ENCODE data around the gene AAK1.

The AAK1 gene

GRCh38 chr2:69437751-69438154 lies 205.8 kb downstream of the AAK1 start:
- intact Hi-C loops (cut with DNase I; ENCODE audit: low total_unique reads) = loop anchor here (10.0 kb wide), 1 partner anchor 53 kb away; the partner anchor contains the start of gene GFPT1
- TF ChIP-seq CTCF (IDR thresholded peaks at IDR 0.05) = no peak
- peak; percentile 69 to 85 for DNase-seq
- Histone ChIP-seq H3K4me1 (peaks cover 0 to 33% (median 12%) of the 10 kb centered on the region in 4 donors), H3K36me3 (no peaks in the 10 kb centered on the region), H3K4me3 (peak overlapping the region; percentile 74 to 95), H3K27me3 (no peaks in the 10 kb centered on the region), H3K9me3 (no peaks in the 10 kb centered on the region), H3K27ac (peak overlapping the region; percentile 95 to 99)

GRCh38 chr2:69436938-69437750 lies 206.4 kb downstream of the AAK1 start, which contains the start of gene NFU1:
TSS of gene NFU1 (minus strand) at chr2:69437435. CDS start at chr2:69437422, 13 bp downstream.
- H3K36me3 ChIP-seq = no peaks in the 10 kb centered on the region
- H3K9me3 ChIP-seq = no peaks in the 10 kb centered on the region
- intact Hi-C loops (cut with DNase I; ENCODE audit: low total_unique reads) = loop anchor here (10.0 kb wide), 1 partner anchor 52 kb away; the partner anchor contains the start of gene GFPT1
- H3K27ac ChIP-seq = peak within 1 kb of the TSS; percentile 95 to 99
- H3K4me3 ChIP-seq = peak within 1 kb of the TSS; percentile 74 to 95
- DNase-seq = peak; percentile 93 to 96
- peaks cover 0 to 39% (median 12%) of the 10 kb centered on the region in 4 donors for H3K4me1 ChIP-seq
- peak; percentile 70 to 86 for TF ChIP-seq CTCF (IDR thresholded peaks at IDR 0.05)
- H3K27me3 ChIP-seq = no peaks in the 10 kb centered on the region

GRCh38 chr2:69436596-69436937 lies 207.0 kb downstream of the AAK1 start:
- intact Hi-C loops (cut with DNase I; ENCODE audit: low total_unique reads) = loop anchor here (10.0 kb wide), 1 partner anchor 52 kb away; the partner anchor contains the start of gene GFPT1
- Histone ChIP-seq H3K4me3 (peak overlapping the region; percentile 74 to 95), H3K9me3 (no peaks in the 10 kb centered on the region), H3K27me3 (no peaks in the 10 kb centered on the region), H3K36me3 (peaks cover 0 to 5% (median 3%) of the 10 kb centered on the region in 3 donors), H3K4me1 (peaks cover 0 to 40% (median 12%) of the 10 kb centered on the region in 4 donors), H3K27ac (peak overlapping the region; percentile 95 to 99)
- no peak for DNase-seq
- peak in 1 of 2 experiments; percentile 5 for TF ChIP-seq CTCF (IDR thresholded peaks at IDR 0.05)

- Histone ChIP-seq H3K9me3 (no peaks in the 10 kb centered on the region), H3K36me3 (peaks cover 13 to 22% (median 19%) of the 10 kb centered on the region in 3 donors), H3K4me1 (peaks cover 0 to 40% (median 12%) of the 10 kb centered on the region in 4 donors), H3K27me3 (no peaks in the 10 kb centered on the region), H3K27ac (no peak overlapping the region), H3K4me3 (no peak overlapping the region)
- DNase-seq = no peak
- intact Hi-C loops (cut with DNase I; ENCODE audit: low total_unique reads) = loop anchor here (10.0 kb wide), 1 partner anchor 50 kb away; the partner anchor contains the start of gene GFPT1
- TF ChIP-seq CTCF (IDR thresholded peaks at IDR 0.05) = no peak
Observed at GRCh38 chr2:69434753-69435152, 208.8 kb downstream of the AAK1 start.

GRCh38 chr2:69429491-69430183 lies 213.9 kb downstream of the AAK1 start:
- no peak for TF ChIP-seq CTCF (IDR thresholded peaks at IDR 0.05)
- H3K27me3 ChIP-seq = no peaks in the 10 kb centered on the region
- H3K4me3 ChIP-seq = no peak overlapping the region
- H3K9me3 ChIP-seq = no peaks in the 10 kb centered on the region
- no peak for DNase-seq
- H3K27ac ChIP-seq = no peak overlapping the region
- intact Hi-C loops (cut with DNase I; ENCODE audit: low total_unique reads) = loop anchor here (10.0 kb wide), 1 partner anchor 45 kb away; the partner anchor contains the start of gene GFPT1
- H3K4me1 ChIP-seq = peaks cover 0 to 11% (median 3%) of the 10 kb centered on the region in 4 donors
- H3K36me3 ChIP-seq = peaks cover 28 to 65% (median 65%) of the 10 kb centered on the region in 3 donors

Measured in tibial artery (tissue), 4 donors.